Measurements from ENCODE around the gene KRTAP16-1. TPM values are rescaled to one million over a fixed set of nuclear protein-coding genes. Genes with fewer than 3 reads are reported as not detected.
"Not testable (repeated sequence)": the region's sequence is repeated elsewhere in the genome, so short reads cannot be mapped to it uniquely, and the experiment has no call there.

KRTAP16-1 gene
- total and polyA plus RNA-seq, 4 donors: not detected

DNA sequence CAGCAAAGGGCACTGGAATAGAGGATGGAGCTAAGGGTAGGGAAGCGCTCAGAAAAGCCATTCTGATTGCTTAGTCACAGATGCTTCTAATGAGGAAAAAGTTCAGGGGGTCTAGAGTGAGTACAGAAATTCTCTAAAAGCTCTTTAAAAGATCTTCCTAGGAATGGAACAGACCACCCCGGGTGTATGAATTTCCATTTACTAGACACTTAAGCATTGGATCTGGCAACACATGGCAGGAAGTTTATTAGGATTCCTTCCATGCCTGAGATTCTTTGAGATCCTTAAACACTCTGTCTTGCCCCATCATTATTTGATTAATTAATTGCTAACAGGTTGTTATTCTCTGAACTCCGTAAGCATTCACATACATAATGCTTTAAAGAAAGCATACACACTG is 25.1 kb downstream of the KRTAP16-1 start:
- no peak overlapping the region for H3K27ac ChIP-seq (ENCODE audit: low read depth, low read length)
- H3K4me3 ChIP-seq (ENCODE audit: low read depth, low read length): no peak overlapping the region
- peak in 1 of 6 donors; percentile 6 for DNase-seq (ENCODE audit: low read depth in 4 of 6, low spot score in 6 of 6)
- no peaks in the 10 kb centered on the region for H3K27me3 ChIP-seq (ENCODE audit: control insufficient read depth, insufficient read depth, low read length)
- WGBS (ENCODE audit: insufficient coverage): 80% methylated on average over 1 of the region's 3 CpGs
- no peaks in the 10 kb centered on the region for H3K9me3 ChIP-seq (ENCODE audit: control insufficient read depth, insufficient read depth, low read length)
- no peaks in the 10 kb centered on the region for H3K36me3 ChIP-seq (ENCODE audit: control insufficient read depth, insufficient read depth, low read length)
- H3K4me1 ChIP-seq (ENCODE audit: control insufficient read depth, insufficient read depth, low read length): no peaks in the 10 kb centered on the region

GRCh38 chr17:41278176-41278955 is 30.7 kb downstream of the KRTAP16-1 start:
- peak in 1 of 6 donors; percentile 0 for DNase-seq (ENCODE audit: low read depth in 4 of 6, low spot score in 6 of 6)
- Histone ChIP-seq H3K4me1 (ENCODE audit: control insufficient read depth, insufficient read depth, low read length) (no peaks in the 10 kb centered on the region), H3K27ac (ENCODE audit: low read depth, low read length) (no peak overlapping the region), H3K9me3 (ENCODE audit: control insufficient read depth, insufficient read depth, low read length) (no peaks in the 10 kb centered on the region), H3K4me3 (ENCODE audit: low read depth, low read length) (no peak overlapping the region), H3K27me3 (ENCODE audit: control insufficient read depth, insufficient read depth, low read length) (no peaks in the 10 kb centered on the region), H3K36me3 (ENCODE audit: control insufficient read depth, insufficient read depth, low read length) (no peaks in the 10 kb centered on the region)
- 100% methylated on average over 1 of the region's 3 CpGs for WGBS (ENCODE audit: insufficient coverage)

DNA sequence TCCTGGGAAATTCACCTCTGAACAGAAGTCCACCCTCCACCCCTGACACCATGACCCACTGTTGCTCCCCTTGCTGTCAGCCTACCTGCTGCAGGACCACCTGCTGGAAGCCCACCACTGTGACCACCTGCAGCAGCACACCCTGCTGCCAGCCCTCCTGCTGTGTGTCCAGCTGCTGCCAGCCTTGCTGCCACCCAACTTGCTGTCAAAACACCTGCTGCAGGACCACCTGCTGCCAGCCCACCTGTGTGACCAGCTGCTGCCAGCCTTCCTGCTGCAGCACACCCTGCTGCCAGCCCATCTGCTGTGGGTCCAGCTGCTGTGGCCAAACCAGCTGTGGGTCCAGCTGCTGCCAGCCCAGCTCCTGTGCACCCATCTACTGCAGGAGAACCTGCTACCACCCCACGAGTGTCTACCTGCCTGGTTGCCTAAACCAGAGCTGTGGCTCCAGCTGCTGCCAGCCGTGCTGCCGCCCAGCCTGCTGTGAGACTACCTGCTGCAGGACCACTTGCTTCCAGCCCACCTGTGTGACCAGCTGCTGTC is 33.4 kb downstream of the KRTAP16-1 start, which contains the start of gene KRTAP9-7:
TSS of gene KRTAP9-7 (plus strand) at position 51 of the 543 bp plus-strand sequence. CDS start at position 51, 0 bp downstream.
- DNase-seq (ENCODE audit: low read depth in 4 of 6, low spot score in 6 of 6); H3K27me3 ChIP-seq (ENCODE audit: control insufficient read depth, insufficient read depth, low read length); H3K4me1 ChIP-seq (ENCODE audit: control insufficient read depth, insufficient read depth, low read length); H3K4me3 ChIP-seq (ENCODE audit: low read depth, low read length); H3K36me3 ChIP-seq (ENCODE audit: control insufficient read depth, insufficient read depth, low read length); H3K9me3 ChIP-seq (ENCODE audit: control insufficient read depth, insufficient read depth, low read length); H3K27ac ChIP-seq (ENCODE audit: low read depth, low read length): not testable (repeated sequence)
- 81% methylated on average over 3 of the region's 3 CpGs for WGBS (ENCODE audit: insufficient coverage)

- DNase-seq (ENCODE audit: low read depth in 4 of 6, low spot score in 6 of 6): no peak
- Histone ChIP-seq H3K36me3 (ENCODE audit: control insufficient read depth, insufficient read depth, low read length) (no peaks in the 10 kb centered on the region), H3K9me3 (ENCODE audit: control insufficient read depth, insufficient read depth, low read length) (no peaks in the 10 kb centered on the region), H3K4me3 (ENCODE audit: low read depth, low read length) (no peak overlapping the region), H3K4me1 (ENCODE audit: control insufficient read depth, insufficient read depth, low read length) (no peaks in the 10 kb centered on the region), H3K27ac (ENCODE audit: low read depth, low read length) (no peak overlapping the region), H3K27me3 (ENCODE audit: control insufficient read depth, insufficient read depth, low read length) (no peaks in the 10 kb centered on the region)
- 80% methylated on average over 1 of the region's 1 CpG for WGBS (ENCODE audit: insufficient coverage)
Measured at GRCh38 chr17:41271858-41272257, 37.3 kb downstream of the KRTAP16-1 start.

DNA sequence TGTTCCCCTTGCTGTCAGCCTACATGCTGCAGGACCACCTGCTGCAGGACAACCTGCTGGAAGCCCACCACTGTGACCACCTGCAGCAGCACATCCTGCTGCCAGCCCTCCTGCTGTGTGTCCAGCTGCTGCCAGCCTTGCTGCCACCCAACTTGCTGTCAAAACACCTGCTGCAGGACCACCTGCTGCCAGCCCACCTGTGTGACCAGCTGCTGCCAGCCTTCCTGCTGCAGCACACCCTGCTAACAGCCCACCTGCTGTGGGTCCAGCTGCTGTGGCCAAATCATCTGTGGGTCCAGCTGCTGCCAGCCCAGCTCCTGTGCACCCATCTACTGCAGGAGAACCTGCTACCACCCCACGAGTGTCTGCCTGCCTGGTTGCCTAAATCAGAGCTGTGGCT is 37.8 kb downstream of the KRTAP16-1 start:
- H3K27me3 ChIP-seq (ENCODE audit: control insufficient read depth, insufficient read depth, low read length); H3K4me1 ChIP-seq (ENCODE audit: control insufficient read depth, insufficient read depth, low read length); H3K27ac ChIP-seq (ENCODE audit: low read depth, low read length); DNase-seq (ENCODE audit: low read depth in 4 of 6, low spot score in 6 of 6); H3K4me3 ChIP-seq (ENCODE audit: low read depth, low read length); H3K36me3 ChIP-seq (ENCODE audit: control insufficient read depth, insufficient read depth, low read length); H3K9me3 ChIP-seq (ENCODE audit: control insufficient read depth, insufficient read depth, low read length): not testable (repeated sequence)
- 62% methylated on average over 1 of the region's 1 CpG for WGBS (ENCODE audit: insufficient coverage)

- DNase-seq (ENCODE audit: low read depth in 4 of 6, low spot score in 6 of 6): no peak
- 100% methylated on average over 2 of the region's 3 CpGs for WGBS (ENCODE audit: insufficient coverage)
Measured at GRCh38 chr17:41267711-41268110, 41.4 kb downstream of the KRTAP16-1 start.

DNA sequence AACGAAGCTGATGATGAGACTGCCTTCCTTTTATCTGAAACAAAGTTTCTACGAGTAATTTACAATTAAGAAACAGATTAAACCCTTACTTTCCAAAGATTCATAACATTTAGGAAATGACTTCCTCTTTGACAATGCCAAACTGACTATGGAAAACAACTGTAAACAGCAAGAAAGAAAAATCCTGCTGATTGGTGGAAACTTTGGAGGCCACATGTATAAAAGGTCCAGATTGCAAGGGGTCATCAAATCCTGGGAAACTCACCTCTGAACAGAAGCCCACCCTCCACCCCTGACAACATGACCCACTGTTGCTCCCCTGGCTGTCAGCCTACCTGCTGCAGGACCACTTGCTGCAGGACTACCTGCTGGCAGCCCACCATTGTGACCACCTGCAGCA is 44.0 kb downstream of the KRTAP16-1 start, which contains the start of gene KRTAP9-6:
TSS of gene KRTAP9-6 (plus strand) at position 301 of the 400 bp plus-strand sequence. CDS start at position 301, 0 bp downstream.
- Histone ChIP-seq H3K4me3 (ENCODE audit: low read depth, low read length) (no peak within 1 kb of the TSS), H3K36me3 (ENCODE audit: control insufficient read depth, insufficient read depth, low read length) (no peaks in the 10 kb centered on the region)

More at GRCh38 chr17:41267711-41268110, 41.4 kb downstream of the KRTAP16-1 start:
- Histone ChIP-seq H3K4me3 (ENCODE audit: low read depth, low read length) (no peak overlapping the region), H3K9me3 (ENCODE audit: control insufficient read depth, insufficient read depth, low read length) (no peaks in the 10 kb centered on the region), H3K27me3 (ENCODE audit: control insufficient read depth, insufficient read depth, low read length) (no peaks in the 10 kb centered on the region), H3K27ac (ENCODE audit: low read depth, low read length) (no peak overlapping the region), H3K36me3 (ENCODE audit: control insufficient read depth, insufficient read depth, low read length) (no peaks in the 10 kb centered on the region), H3K4me1 (ENCODE audit: control insufficient read depth, insufficient read depth, low read length) (no peaks in the 10 kb centered on the region)

GRCh38 chr17:41264599-41264998 is 44.5 kb downstream of the KRTAP16-1 start:
- Histone ChIP-seq H3K36me3 (ENCODE audit: control insufficient read depth, insufficient read depth, low read length) (no peaks in the 10 kb centered on the region), H3K4me1 (ENCODE audit: control insufficient read depth, insufficient read depth, low read length) (no peaks in the 10 kb centered on the region), H3K27me3 (ENCODE audit: control insufficient read depth, insufficient read depth, low read length) (no peaks in the 10 kb centered on the region), H3K27ac (ENCODE audit: low read depth, low read length) (no peak overlapping the region), H3K9me3 (ENCODE audit: control insufficient read depth, insufficient read depth, low read length) (no peaks in the 10 kb centered on the region), H3K4me3 (ENCODE audit: low read depth, low read length) (no peak overlapping the region)
- no CpG with 5 or more reads among the region's 3 CpGs for WGBS (ENCODE audit: insufficient coverage)
- DNase-seq (ENCODE audit: low read depth in 4 of 6, low spot score in 6 of 6): peak in 1 of 6 donors; percentile 0

More for the DNA sequence above, 44.0 kb downstream of the KRTAP16-1 start, which contains the start of gene KRTAP9-6:
- no CpG with 5 or more reads among the region's 2 CpGs for WGBS (ENCODE audit: insufficient coverage)
- H3K27me3 ChIP-seq (ENCODE audit: control insufficient read depth, insufficient read depth, low read length): no peaks in the 10 kb centered on the region
- no peaks in the 10 kb centered on the region for H3K9me3 ChIP-seq (ENCODE audit: control insufficient read depth, insufficient read depth, low read length)
- H3K4me1 ChIP-seq (ENCODE audit: control insufficient read depth, insufficient read depth, low read length): no peaks in the 10 kb centered on the region
- DNase-seq (ENCODE audit: low read depth in 4 of 6, low spot score in 6 of 6): peak in 1 of 6 donors; percentile 0
- no peak within 1 kb of the TSS for H3K27ac ChIP-seq (ENCODE audit: low read depth, low read length)

DNA sequence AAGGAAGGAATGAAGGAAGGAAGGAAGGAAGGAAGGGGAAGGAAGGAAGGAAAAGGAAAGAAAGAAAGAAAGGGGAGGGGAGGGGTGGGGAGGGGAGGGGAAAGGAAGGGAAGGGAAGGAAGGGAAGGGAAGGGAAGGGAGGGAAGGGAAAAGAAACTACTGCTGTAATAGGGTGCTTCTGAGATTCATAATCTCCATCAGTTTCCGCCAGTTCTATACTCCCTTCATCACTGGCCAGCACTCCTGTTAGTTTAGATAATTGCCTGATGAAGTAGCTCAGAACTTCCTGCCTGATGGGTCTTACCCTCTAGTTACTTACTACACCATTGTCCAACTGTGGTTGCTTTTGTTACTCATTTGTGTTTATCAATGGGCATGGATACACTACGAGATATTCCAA is 45.9 kb downstream of the KRTAP16-1 start:
- H3K4me1 ChIP-seq (ENCODE audit: control insufficient read depth, insufficient read depth, low read length): no peaks in the 10 kb centered on the region
- DNase-seq (ENCODE audit: low read depth in 4 of 6, low spot score in 6 of 6): peak in 1 of 6 donors; percentile 0
- 100% methylated on average over 1 of the region's 2 CpGs for WGBS (ENCODE audit: insufficient coverage)
- H3K36me3 ChIP-seq (ENCODE audit: control insufficient read depth, insufficient read depth, low read length): no peaks in the 10 kb centered on the region
- no peaks in the 10 kb centered on the region for H3K27me3 ChIP-seq (ENCODE audit: control insufficient read depth, insufficient read depth, low read length)
- no peaks in the 10 kb centered on the region for H3K9me3 ChIP-seq (ENCODE audit: control insufficient read depth, insufficient read depth, low read length)
- H3K27ac ChIP-seq (ENCODE audit: low read depth, low read length): no peak overlapping the region
- H3K4me3 ChIP-seq (ENCODE audit: low read depth, low read length): no peak overlapping the region

DNA sequence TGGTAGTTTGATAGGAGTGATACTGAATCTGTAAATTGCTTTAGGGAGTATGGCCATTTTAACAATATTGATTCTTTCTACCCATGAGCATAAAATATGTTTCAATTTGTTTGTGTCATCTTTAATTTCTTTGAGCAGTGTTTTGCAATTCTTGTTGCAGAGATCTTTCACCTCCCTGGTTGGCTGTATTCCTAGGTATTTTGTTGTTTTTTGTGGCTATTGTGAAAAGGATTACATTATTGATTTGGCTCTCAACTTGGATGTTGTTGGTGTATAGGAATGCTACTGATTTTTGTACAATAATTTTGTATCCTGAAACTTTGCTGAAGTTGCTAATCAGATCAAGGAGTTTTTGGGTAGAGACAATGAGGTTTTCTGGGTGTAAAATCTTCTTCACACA is 50.7 kb downstream of the KRTAP16-1 start:
- no peak overlapping the region for H3K4me3 ChIP-seq (ENCODE audit: low read depth, low read length)
- no peaks in the 10 kb centered on the region for H3K27me3 ChIP-seq (ENCODE audit: control insufficient read depth, insufficient read depth, low read length)
- H3K27ac ChIP-seq (ENCODE audit: low read depth, low read length): no peak overlapping the region

More for the DNA sequence above, 50.7 kb downstream of the KRTAP16-1 start:
- no peaks in the 10 kb centered on the region for H3K36me3 ChIP-seq (ENCODE audit: control insufficient read depth, insufficient read depth, low read length)
- H3K9me3 ChIP-seq (ENCODE audit: control insufficient read depth, insufficient read depth, low read length): no peaks in the 10 kb centered on the region
- H3K4me1 ChIP-seq (ENCODE audit: control insufficient read depth, insufficient read depth, low read length): no peaks in the 10 kb centered on the region
- DNase-seq (ENCODE audit: low read depth in 4 of 6, low spot score in 6 of 6): peak in 1 of 6 donors; percentile 0

Measured in spinal cord (tissue), 10 donors.